Measurements from ENCODE around the gene RELN. TPM values are rescaled to one million over a fixed set of nuclear protein-coding genes. Genes with fewer than 3 reads are reported as not detected.

The RELN gene
- total and polyA plus RNA-seq, 9 of the 15 experiments (the other 6 are each of a cell fraction or from before 2014, with no cell fraction given): 12.9 to 43.2 (median 18.1) TPM

GRCh38 chr7:103915680-103916357 is 73.6 kb downstream of the RELN start (continued):
- TF ChIP-seq, protein P1, sequence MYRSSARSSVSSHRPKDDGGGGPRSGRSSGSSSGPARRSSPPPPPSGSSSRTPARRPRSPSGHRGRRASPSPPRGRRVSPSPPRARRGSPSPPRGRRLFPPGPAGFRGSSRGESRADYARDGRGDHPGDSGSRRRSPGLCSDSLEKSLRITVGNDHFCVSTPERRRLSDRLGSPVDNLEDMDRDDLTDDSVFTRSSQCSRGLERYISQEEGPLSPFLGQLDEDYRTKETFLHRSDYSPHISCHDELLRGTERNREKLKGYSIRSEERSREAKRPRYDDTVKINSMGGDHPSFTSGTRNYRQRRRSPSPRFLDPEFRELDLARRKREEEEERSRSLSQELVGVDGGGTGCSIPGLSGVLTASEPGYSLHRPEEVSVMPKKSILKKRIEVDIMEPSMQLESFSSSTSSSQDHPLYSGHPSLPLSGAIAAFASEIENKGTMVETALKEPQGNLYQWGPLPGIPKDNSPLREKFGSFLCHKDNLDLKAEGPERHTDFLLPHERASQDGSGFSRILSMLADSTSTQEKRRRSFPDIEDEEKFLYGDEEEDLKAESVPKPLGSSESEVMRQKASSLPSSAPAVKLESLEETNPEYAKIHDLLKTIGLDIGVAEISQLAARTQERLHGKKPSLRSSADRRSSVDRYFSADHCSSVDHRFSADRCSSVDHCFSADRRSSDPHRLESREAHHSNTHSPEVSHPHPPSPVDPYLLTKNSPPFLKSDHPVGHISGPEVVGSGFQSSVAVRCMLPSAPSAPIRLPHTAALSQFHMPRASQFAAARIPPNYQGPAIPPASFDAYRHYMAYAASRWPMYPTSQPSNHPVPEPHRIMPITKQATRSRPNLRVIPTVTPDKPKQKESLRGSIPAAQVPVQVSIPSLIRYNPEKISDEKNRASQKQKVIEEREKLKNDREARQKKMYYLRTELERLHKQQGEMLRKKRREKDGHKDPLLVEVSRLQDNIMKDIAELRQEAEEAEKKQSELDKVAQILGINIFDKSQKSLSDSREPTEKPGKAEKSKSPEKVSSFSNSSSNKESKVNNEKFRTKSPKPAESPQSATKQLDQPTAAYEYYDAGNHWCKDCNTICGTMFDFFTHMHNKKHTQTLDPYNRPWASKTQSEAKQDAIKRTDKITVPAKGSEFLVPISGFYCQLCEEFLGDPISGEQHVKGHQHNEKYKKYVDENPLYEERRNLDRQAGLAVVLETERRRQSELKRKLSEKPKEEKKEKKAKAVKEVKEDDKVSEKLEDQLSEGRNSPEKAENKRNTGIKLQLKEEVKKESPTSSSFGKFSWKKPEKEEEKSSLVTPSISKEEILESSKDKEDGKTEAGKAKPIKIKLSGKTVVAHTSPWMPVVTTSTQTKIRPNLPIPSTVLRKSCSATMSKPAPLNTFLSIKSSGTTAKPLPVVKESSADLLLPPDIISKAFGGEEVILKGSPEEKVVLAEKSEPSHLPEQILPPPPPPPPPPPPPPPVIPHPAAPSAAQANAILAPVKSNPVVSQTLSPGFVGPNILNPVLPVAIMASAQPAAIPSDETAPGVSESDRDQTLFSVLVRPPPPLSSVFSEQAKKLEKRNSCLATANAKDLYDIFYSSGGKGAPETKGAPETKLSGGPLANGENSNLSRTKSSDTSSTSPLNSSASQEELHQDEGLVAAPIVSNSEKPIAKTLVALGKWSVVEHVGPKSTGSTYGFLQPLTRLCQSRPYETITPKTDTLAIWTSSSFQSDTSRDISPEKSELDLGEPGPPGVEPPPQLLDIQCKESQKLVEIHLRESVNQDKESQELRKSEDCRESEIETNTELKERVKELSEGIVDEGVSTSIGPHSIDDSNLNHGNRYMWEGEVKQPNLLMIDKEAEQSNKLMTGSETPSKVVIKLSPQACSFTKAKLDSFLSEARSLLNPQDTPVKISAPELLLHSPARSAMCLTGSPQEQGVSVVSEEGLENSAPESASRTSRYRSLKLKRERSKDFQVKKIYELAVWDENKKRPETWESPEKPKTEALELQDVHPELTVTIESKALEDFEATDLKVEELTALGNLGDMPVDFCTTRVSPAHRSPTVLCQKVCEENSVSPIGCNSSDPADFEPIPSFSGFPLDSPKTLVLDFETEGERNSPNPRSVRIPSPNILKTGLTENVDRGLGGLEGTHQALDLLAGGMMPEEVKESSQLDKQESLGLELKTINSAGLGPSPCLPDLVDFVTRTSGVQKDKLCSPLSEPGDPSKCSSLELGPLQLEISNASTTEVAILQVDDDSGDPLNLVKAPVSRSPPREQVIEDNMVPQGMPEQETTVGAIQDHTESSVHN (IDR thresholded peaks at IDR 0.05; ENCODE audit: borderline replicate concordance in 1 of 2, low read depth in 1 of 2): peak in 1 of 2 experiments; percentile 34; a peak in 1 of 4 replicates
- TF ChIP-seq JUNB (CRISPR knock-in tag; conservative IDR thresholded peaks at IDR 0.05): peak; percentile 69
- peak; percentile 99 for TF ChIP-seq MEIS2 (IDR thresholded peaks at IDR 0.05; ENCODE audit: partially characterized antibody)
- TF ChIP-seq CEBPG (CRISPR knock-in tag; IDR thresholded peaks at IDR 0.05): 0 out of 2 replicates have a peak, but pooled peaks have one; percentile 46
- TF ChIP-seq CEBPG (tag; conservative IDR thresholded peaks at IDR 0.05 in 1 of 2, IDR thresholded peaks at IDR 0.05 in 1 of 2): peak; percentile 51 to 53; a peak in 3 of 4 replicates
- TF ChIP-seq MTA3 (IDR thresholded peaks at IDR 0.05; ENCODE audit: borderline replicate concordance): peak; percentile 19; the same call in 1 of the 2 replicates
- peak; percentile 76 for TF ChIP-seq CEBPB (tag; IDR thresholded peaks at IDR 0.05)
- peak; percentile 88 for TF ChIP-seq SMARCC2 (IDR thresholded peaks at IDR 0.05; ENCODE audit: low read depth)
- 0 out of 2 replicates have a peak, but pooled peaks have one; percentile 37 for TF ChIP-seq SP1 (CRISPR knock-in tag; IDR thresholded peaks at IDR 0.05)
- no peak for TF ChIP-seq ZNF507 (tag; conservative IDR thresholded peaks at IDR 0.05)
- no peak for TF ChIP-seq EZH2 (IDR thresholded peaks at IDR 0.05; ENCODE audit: borderline replicate concordance, low read depth, low read length)
- TF ChIP-seq MYC (IDR thresholded peaks at IDR 0.05; ENCODE audit: low read depth, low read length): 0 out of 2 replicates have a peak, but pooled peaks have one; percentile 21
- TF ChIP-seq MYC (CRISPR knock-in tag; IDR thresholded peaks at IDR 0.05; ENCODE audit: borderline replicate concordance, low read depth): no peak
- no peak for TF ChIP-seq ILK (tag; IDR thresholded peaks at IDR 0.05; ENCODE audit: borderline replicate concordance, low read depth)
- TF ChIP-seq CTBP1 (IDR thresholded peaks at IDR 0.05; ENCODE audit: borderline replicate concordance): peak; percentile 62
- peak in 1 of 2 experiments; percentile 41; a peak in 2 of 4 replicates for TF ChIP-seq NRF1 (conservative IDR thresholded peaks at IDR 0.05 in 1 of 2, IDR thresholded peaks at IDR 0.05 in 1 of 2)
- TF ChIP-seq ATF1 (CRISPR knock-in tag; IDR thresholded peaks at IDR 0.05): no peak
- TF ChIP-seq ATF1 (tag; IDR thresholded peaks at IDR 0.05): peak; percentile 86
- peak; percentile 73 for TF ChIP-seq MAFG (tag; conservative IDR thresholded peaks at IDR 0.05)
- peak; percentile 92 for TF ChIP-seq SMARCA4 (IDR thresholded peaks at IDR 0.05)
- 0 out of 2 replicates have a peak, but pooled peaks have one; percentile 35 for TF ChIP-seq ZNF165 (CRISPR knock-in tag; IDR thresholded peaks at IDR 0.05; ENCODE audit: borderline replicate concordance)
